Keratinocyte (primary cell): ENCODE measurements around the gene VAV2. TPM values are rescaled to one million over a fixed set of nuclear protein-coding genes. Genes with fewer than 3 reads are reported as not detected.

Experiments
- DNase-seq: peaks from one replicate; pipeline ENCODE4 v3.0.0-alpha.2; 2011; ENCODE audit warnings: low read depth, missing footprints, low spot score
- FAIRE-seq: peaks from 2 replicates; lab custom pipeline; 2011; peaks lifted over from hg19 to GRCh38; lab: Jason Lieb, UNC
- H2AFZ ChIP-seq: 2 replicates; pipeline ENCODE4 v1.6.0; 2012; ENCODE audit warnings: low read length, control low read depth, inconsistent platforms; ENCODE audit not compliant: control insufficient read depth
- H3K27ac ChIP-seq: 2 replicates; pipeline ENCODE4 v1.5.1; 2011; ENCODE audit warnings: low read length; ENCODE audit not compliant: control insufficient read depth, insufficient read depth
- H3K27me3 ChIP-seq: 3 replicates; pipeline ENCODE4 v1.6.0; 2011; ENCODE audit warnings: low read length; ENCODE audit not compliant: control insufficient read depth, insufficient read depth; ENCODE audit errors: extremely low read depth
- H3K36me3 ChIP-seq, 2 experiments: 2 replicates in 1 of 2; 3 replicates in 1 of 2; pipeline ENCODE4 v1.5.1; 2011; ENCODE audit warnings: low read length in 2 of 2, mild to moderate bottlenecking in 1 of 2; ENCODE audit not compliant: control insufficient read depth in 2 of 2, insufficient read depth in 2 of 2; ENCODE audit errors: extremely low read depth in 1 of 2
- H3K4me1 ChIP-seq: 3 replicates; pipeline ENCODE4 v1.5.1; 2011; ENCODE audit warnings: low read length; ENCODE audit not compliant: control insufficient read depth, insufficient read depth; ENCODE audit errors: extremely low read depth
- H3K4me2 ChIP-seq: 3 replicates; pipeline ENCODE4 v1.6.0; 2011; ENCODE audit warnings: low read depth, low read length; ENCODE audit not compliant: control insufficient read depth, insufficient read depth; ENCODE audit errors: extremely low read depth
- H3K4me3 ChIP-seq, 3 experiments: fragments of 200-600 bp in 1 of 3; sonication (generic) in 1 of 3; 2 replicates in 2 of 3; 3 replicates in 1 of 3; pipeline ENCODE4 v1.5.1; 2011 to 2016; ENCODE audit warnings: low read length in 3 of 3, mild to moderate bottlenecking in 3 of 3, control low read depth in 2 of 3, inconsistent platforms in 1 of 3, low read depth in 1 of 3, mixed read lengths in 1 of 3, mixed run types in 1 of 3, moderate library complexity in 1 of 3; ENCODE audit not compliant: control insufficient read depth in 2 of 3, insufficient read depth in 2 of 3; ENCODE audit errors: extremely low read depth in 1 of 3
- H3K79me2 ChIP-seq: 2 replicates; pipeline ENCODE4 v1.6.0; 2012; ENCODE audit warnings: low read length; ENCODE audit not compliant: control insufficient read depth, insufficient read depth
- H3K9ac ChIP-seq: 3 replicates; pipeline ENCODE4 v1.6.0; 2011; ENCODE audit warnings: low read length; ENCODE audit not compliant: control insufficient read depth, insufficient read depth; ENCODE audit errors: extremely low read depth
- H3K9me1 ChIP-seq: 3 replicates; pipeline ENCODE4 v1.6.0; 2011; ENCODE audit warnings: low read length; ENCODE audit not compliant: control insufficient read depth, insufficient read depth; ENCODE audit errors: extremely low read depth
- H3K9me3 ChIP-seq: 2 replicates; pipeline ENCODE4 v1.5.1; 2012; ENCODE audit warnings: low read depth, low read length; ENCODE audit not compliant: control insufficient read depth
- H4K20me1 ChIP-seq: 3 replicates; pipeline ENCODE4 v1.6.0; 2011; ENCODE audit warnings: low read length; ENCODE audit not compliant: control insufficient read depth, insufficient read depth; ENCODE audit errors: extremely low read depth
- CTCF ChIP-seq, 3 experiments: IDR thresholded peaks in 1 of 3; conservative IDR thresholded peaks in 1 of 3; optimal IDR thresholded peaks in 1 of 3; 2 replicates in 2 of 3; 3 replicates in 1 of 3; pipeline versions ENCODE3 to v1.5.1; 2011; ENCODE audit warnings: low read length in 3 of 3, mild to moderate bottlenecking in 3 of 3, moderate library complexity in 2 of 3, control low read depth in 1 of 3, inconsistent platforms in 1 of 3; ENCODE audit not compliant: insufficient read depth in 2 of 3; ENCODE audit errors: extremely low read depth in 1 of 3
- EZH2 ChIP-seq: IDR thresholded peaks from one replicate; pipeline ENCODE4 v1.6.1; 2012; ENCODE audit warnings: inconsistent platforms, mild to moderate bottlenecking, low read length, moderate library complexity
- dilution Hi-C: fragments of 300-500 bp; cut with MboI; formaldehyde crosslinking; loops from one replicate; pipeline ENCODE4 v1.7.0; 2020; ENCODE audit warnings: low sequenced_read_pairs; ENCODE audit not compliant: extremely low pct_ligation_motif_present
- polyA plus RNA-seq, 5 experiments: library from polyadenylated mRNA; depleted of rRNA in 3 of 5; stranded (reverse) in 3 of 5; stranded (forward) in 1 of 5; unstranded in 1 of 5; fragments of >200 nt; gene quantifications; 1 replicate in 1 of 5; 2 replicates in 3 of 5; 3 replicates in 1 of 5; pipeline versions ENCODE4 v1.2.1 to v1.2.3, GENCODE V29; 2011 to 2012; ENCODE audit warnings: missing spikeins in 2 of 5, low read depth in 1 of 5, low replicate concordance in 1 of 5

Gene VAV2
- polyA plus RNA-seq, 1 donor (not counting 4 experiments of a cell fraction or from before 2014, with no cell fraction given) = 16.4 TPM

DNA sequence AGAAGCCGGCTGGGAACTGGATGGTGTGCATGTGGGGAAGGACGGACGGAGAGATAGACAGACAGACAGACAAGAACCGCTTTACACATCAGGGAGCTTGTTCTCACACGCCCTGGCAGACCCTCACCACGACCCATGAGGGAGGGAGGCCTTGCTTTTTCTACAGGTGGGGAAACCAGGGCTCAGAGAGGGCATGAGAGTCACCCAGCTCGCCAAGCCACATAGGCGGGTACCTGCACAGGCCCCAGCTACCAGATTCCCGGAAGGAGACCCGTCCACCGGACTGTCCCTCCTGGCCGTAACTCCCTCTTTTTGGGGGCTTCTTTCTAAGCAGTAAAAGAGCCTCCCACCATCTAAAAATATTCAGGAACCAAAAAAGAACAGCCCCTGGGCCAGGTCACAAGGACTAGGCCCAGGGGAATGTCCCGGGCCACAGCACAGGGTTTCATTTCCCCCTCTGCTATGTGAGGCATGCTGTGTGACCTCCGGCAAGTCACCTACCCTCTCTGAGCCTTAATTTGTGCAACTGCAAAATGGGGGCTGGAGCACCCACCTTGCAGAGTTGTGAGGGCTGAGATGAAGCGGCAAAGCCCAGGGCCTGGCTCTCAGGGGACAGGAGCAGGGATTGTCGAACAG, 169.6 kb downstream of the VAV2 start:
- TF ChIP-seq EZH2 (no peak), CTCF (optimal IDR thresholded peaks at IDR 0.05 in 1 of 3, IDR thresholded peaks at IDR 0.05 in 1 of 3, conservative IDR thresholded peaks at IDR 0.05 in 1 of 3; ENCODE audit: extremely low read depth in 1 of 3, insufficient read depth in 2 of 3, low read length in 3 of 3) (no peak)
- no peak overlapping the region for H3K27ac ChIP-seq
- H4K20me1 ChIP-seq = peaks cover 3% of the 10 kb centered on the region
- H3K9me3 ChIP-seq = no peaks in the 10 kb centered on the region
- no peak overlapping the region for H3K9ac ChIP-seq
- no peak overlapping the region for H2AFZ ChIP-seq
- H3K36me3 ChIP-seq = peaks cover 11 to 12% of the 10 kb centered on the region in 2 experiments
- H3K4me1 ChIP-seq = no peaks in the 10 kb centered on the region
- peaks cover 2% of the 10 kb centered on the region for H3K9me1 ChIP-seq
- FAIRE-seq (no peak), DNase-seq (no peak)
- H3K4me3 ChIP-seq = no peak overlapping the region
- no peak overlapping the region for H3K4me2 ChIP-seq
- peaks cover 4% of the 10 kb centered on the region for H3K79me2 ChIP-seq
- no peaks in the 10 kb centered on the region for H3K27me3 ChIP-seq
- dilution Hi-C loops = no loop called here

GRCh38 chr9:133821601-133822429, 170.3 kb downstream of the VAV2 start:
- dilution Hi-C loops = no loop called here
- Histone ChIP-seq H3K36me3 (peaks cover 11 to 12% of the 10 kb centered on the region in 2 experiments), H2AFZ (no peak overlapping the region), H3K4me3 (no peak overlapping the region), H3K9me3 (no peaks in the 10 kb centered on the region), H4K20me1 (peaks cover 3% of the 10 kb centered on the region), H3K27ac (no peak overlapping the region), H3K4me1 (no peaks in the 10 kb centered on the region), H3K4me2 (no peak overlapping the region), H3K79me2 (peaks cover 4% of the 10 kb centered on the region), H3K9ac (no peak overlapping the region), H3K27me3 (no peaks in the 10 kb centered on the region), H3K9me1 (peaks cover 2% of the 10 kb centered on the region)
- DNase-seq = no peak
- FAIRE-seq = no peak
- TF ChIP-seq CTCF (optimal IDR thresholded peaks at IDR 0.05 in 1 of 3, IDR thresholded peaks at IDR 0.05 in 1 of 3, conservative IDR thresholded peaks at IDR 0.05 in 1 of 3; ENCODE audit: extremely low read depth in 1 of 3, insufficient read depth in 2 of 3, low read length in 3 of 3) = no peak
- TF ChIP-seq EZH2 = no peak
